Left ventricle myocardium inferior (tissue), 1 donor: ENCODE data around the gene SSPN. TPM values are rescaled to one million over a fixed set of nuclear protein-coding genes. Genes with fewer than 3 reads are reported as not detected.

ENCODE experiments used
- DNase-seq: peaks from one replicate; pipeline ENCODE4 v3.0.0-alpha.2; 2020
- H3K27ac ChIP-seq: fragments of 200-600 bp; replicated peaks from 2 replicates; pipeline ENCODE4 v1.8.0; 2021
- H3K27me3 ChIP-seq: fragments of 200-600 bp; 2 replicates; pipeline ENCODE4 v1.8.0; 2021; ENCODE audit warnings: low read depth
- H3K36me3 ChIP-seq: fragments of 200-600 bp; 2 replicates; pipeline ENCODE4 v1.8.0; 2021
- H3K4me1 ChIP-seq: fragments of 200-600 bp; 2 replicates; pipeline ENCODE4 v1.8.0; 2021
- H3K4me3 ChIP-seq: fragments of 200-600 bp; 2 replicates; pipeline ENCODE4 v1.8.0; 2021; ENCODE audit warnings: mild to moderate bottlenecking, moderate library complexity
- H3K9me3 ChIP-seq: fragments of 200-600 bp; replicated peaks from 2 replicates; pipeline ENCODE4 v1.8.0; 2021
- intact Hi-C: fragments of 100-400 bp; cut with micrococcal nuclease; formaldehyde crosslinking; loops from one replicate; pipeline ENCODE4 v1.11.0; 2022
- total RNA-seq: library from RNA; stranded (reverse); fragmentation: NEBNext Ultra II Directional; extraction: Animal tissue kit (Norgen Biotek cat#: 25700); gene quantifications from one replicate; pipeline ENCODE4 v1.2.1, GENCODE V29; 2021
- TF ChIP-seq, protein P1 (sequence below): fragments of 200-600 bp; IDR thresholded peaks from 2 replicates; pipeline ENCODE4 v1.8.0; 2021; ENCODE audit warnings: antibody characterized with exemption, mild to moderate bottlenecking, borderline replicate concordance
- donor health status: DM: no; HTN: yes; CAD: no; lungs with severe emphysema.

The SSPN gene
- total RNA-seq, 1 donor from 2014 or later: 67.4 TPM

DNA sequence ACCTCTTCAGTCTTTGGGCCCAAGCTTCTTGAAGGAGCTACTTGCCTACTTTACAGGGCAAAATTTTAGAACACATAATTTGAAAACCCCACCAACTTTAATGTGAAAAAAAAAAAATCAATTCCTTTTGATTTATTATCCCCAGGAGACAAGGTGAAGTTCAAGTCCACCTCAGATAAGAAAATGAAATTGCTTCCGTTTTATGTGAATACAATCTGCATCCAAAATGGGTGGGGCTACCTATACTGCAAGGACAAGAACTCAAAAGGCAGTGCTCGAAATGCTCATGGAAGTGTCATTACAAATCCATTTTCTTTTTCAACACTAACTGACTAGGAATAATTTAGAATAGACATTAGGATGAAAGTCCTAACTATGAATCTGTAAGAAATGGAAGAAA lies 45.7 kb downstream of the SSPN start:
- peaks cover 23% of the 10 kb centered on the region for H3K4me1 ChIP-seq
- intact Hi-C loops: no loop called here
- no peaks in the 10 kb centered on the region for H3K9me3 ChIP-seq
- H3K27me3 ChIP-seq: no peaks in the 10 kb centered on the region
- TF ChIP-seq, protein P1, sequence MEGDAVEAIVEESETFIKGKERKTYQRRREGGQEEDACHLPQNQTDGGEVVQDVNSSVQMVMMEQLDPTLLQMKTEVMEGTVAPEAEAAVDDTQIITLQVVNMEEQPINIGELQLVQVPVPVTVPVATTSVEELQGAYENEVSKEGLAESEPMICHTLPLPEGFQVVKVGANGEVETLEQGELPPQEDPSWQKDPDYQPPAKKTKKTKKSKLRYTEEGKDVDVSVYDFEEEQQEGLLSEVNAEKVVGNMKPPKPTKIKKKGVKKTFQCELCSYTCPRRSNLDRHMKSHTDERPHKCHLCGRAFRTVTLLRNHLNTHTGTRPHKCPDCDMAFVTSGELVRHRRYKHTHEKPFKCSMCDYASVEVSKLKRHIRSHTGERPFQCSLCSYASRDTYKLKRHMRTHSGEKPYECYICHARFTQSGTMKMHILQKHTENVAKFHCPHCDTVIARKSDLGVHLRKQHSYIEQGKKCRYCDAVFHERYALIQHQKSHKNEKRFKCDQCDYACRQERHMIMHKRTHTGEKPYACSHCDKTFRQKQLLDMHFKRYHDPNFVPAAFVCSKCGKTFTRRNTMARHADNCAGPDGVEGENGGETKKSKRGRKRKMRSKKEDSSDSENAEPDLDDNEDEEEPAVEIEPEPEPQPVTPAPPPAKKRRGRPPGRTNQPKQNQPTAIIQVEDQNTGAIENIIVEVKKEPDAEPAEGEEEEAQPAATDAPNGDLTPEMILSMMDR: no peak
- H3K27ac ChIP-seq: no peak overlapping the region
- no peak for DNase-seq
- H3K36me3 ChIP-seq: no peaks in the 10 kb centered on the region
- H3K4me3 ChIP-seq: no peak overlapping the region

- no peaks in the 10 kb centered on the region for H3K36me3 ChIP-seq
- no peak overlapping the region for H3K27ac ChIP-seq
- no peaks in the 10 kb centered on the region for H3K27me3 ChIP-seq
- TF ChIP-seq, protein P1: no peak
- H3K4me3 ChIP-seq: no peak overlapping the region
- intact Hi-C loops: no loop called here
- no peaks in the 10 kb centered on the region for H3K9me3 ChIP-seq
- DNase-seq: no peak
- peaks cover 23% of the 10 kb centered on the region for H3K4me1 ChIP-seq
Measured at GRCh38 chr12:26242683-26243082, 47.3 kb downstream of the SSPN start.

DNA sequence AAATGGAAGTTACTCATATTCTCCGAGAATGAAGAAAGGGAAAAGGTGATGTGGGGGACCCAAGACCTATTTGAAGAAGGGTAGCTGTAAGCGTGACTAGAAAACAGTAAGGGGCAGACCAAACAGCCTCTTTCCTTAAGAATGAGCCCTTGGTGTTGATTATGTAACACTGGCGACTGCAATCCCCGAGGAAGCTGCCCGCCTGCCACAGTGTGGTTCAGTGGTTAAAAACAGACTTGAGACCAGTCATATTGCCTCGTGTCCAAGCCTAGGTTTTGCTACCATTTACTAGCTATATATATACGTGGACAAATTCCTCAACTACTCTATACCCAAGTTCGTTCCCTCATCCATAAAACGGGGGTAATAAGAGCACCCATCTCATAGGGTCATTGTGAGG lies 49.1 kb downstream of the SSPN start:
- intact Hi-C loops: no loop called here
- Histone ChIP-seq H3K9me3 (peaks cover 4% of the 10 kb centered on the region), H3K4me3 (no peak overlapping the region), H3K27ac (no peak overlapping the region), H3K27me3 (no peaks in the 10 kb centered on the region), H3K36me3 (no peaks in the 10 kb centered on the region), H3K4me1 (peaks cover 12% of the 10 kb centered on the region)
- no peak for DNase-seq
- TF ChIP-seq, protein P1: no peak

GRCh38 chr12:26245175-26245942 lies 50.0 kb downstream of the SSPN start:
- H3K27me3 ChIP-seq: no peaks in the 10 kb centered on the region
- DNase-seq: no peak
- TF ChIP-seq, protein P1: no peak
- peaks cover 4% of the 10 kb centered on the region for H3K4me1 ChIP-seq
- peaks cover 10% of the 10 kb centered on the region for H3K9me3 ChIP-seq
- no peaks in the 10 kb centered on the region for H3K36me3 ChIP-seq
- no peak overlapping the region for H3K4me3 ChIP-seq
- intact Hi-C loops: no loop called here
- H3K27ac ChIP-seq: no peak overlapping the region

DNA sequence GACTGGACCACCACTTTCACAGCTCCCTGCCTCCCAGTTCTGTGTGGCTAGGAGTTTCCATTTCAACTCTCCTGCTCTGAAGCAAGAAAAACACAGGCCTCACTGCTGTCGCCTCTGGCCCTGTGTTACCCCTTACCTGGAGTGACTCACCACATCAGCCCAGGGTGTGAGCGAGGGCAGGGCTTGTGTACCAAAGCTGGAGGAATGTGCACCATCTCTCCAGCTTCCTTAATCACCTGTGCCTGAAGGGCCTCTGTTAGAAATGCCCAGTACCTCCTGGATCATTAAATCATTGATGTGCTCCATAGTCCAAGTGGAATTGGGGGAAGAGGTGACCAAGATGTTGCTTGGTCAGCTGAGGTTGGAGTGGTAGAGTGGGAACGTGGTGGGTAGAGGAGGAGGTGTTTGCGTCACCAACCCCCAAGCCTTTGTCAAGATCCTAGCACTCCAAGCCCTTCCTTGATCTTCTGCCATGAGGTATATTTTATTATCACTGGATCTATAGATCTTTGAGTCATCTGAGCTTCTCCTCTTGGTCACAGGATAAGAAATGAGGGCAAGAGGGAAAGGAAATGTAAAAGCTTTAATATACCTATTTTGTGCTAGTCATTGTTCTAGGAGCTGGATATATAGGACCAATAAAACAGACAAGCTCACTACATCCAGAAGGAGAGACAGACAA lies 51.3 kb downstream of the SSPN start:
- H3K27ac ChIP-seq: no peak overlapping the region
- H3K9me3 ChIP-seq: peaks cover 10% of the 10 kb centered on the region
- TF ChIP-seq, protein P1: no peak
- intact Hi-C loops: no loop called here
- H3K4me1 ChIP-seq: no peaks in the 10 kb centered on the region
- H3K36me3 ChIP-seq: no peaks in the 10 kb centered on the region
- no peaks in the 10 kb centered on the region for H3K27me3 ChIP-seq
- DNase-seq: no peak
- no peak overlapping the region for H3K4me3 ChIP-seq
